Stomach (tissue), 9 donors: Measurements from ENCODE around the gene EME1. TPM values are rescaled to one million over a fixed set of nuclear protein-coding genes. Genes with fewer than 3 reads are reported as not detected.
A peak's percentile ranks its signal among the peaks of the same experiment; 100 is the strongest.
"Not testable (repeated sequence)": the region's sequence is repeated elsewhere in the genome, so short reads cannot be mapped to it uniquely, and the experiment has no call there.

Source experiments
- DNase-seq, 2 donors: peaks; one replicate each; pipeline versions ENCODE4 v3.0.0 to v3.0.0-alpha.2; 2013 to 2019
- H3K27ac ChIP-seq, 5 donors: fragments of 200-600 bp in 4 of 5; sonication (generic) in 4 of 5; one replicate each; pipeline ENCODE4 v1.5.1; 2013 to 2019; ENCODE audit warnings: mild to moderate bottlenecking in 1 of 5, moderate library complexity in 1 of 5
- H3K27me3 ChIP-seq, 3 donors: fragments of 200-600 bp; sonication (generic); one replicate each; pipeline ENCODE4 v1.5.1; 2017 to 2019; ENCODE audit warnings: mixed run types in 1 of 3
- H3K36me3 ChIP-seq, 4 donors: fragments of 200-600 bp; sonication (generic); 1 replicate in 3 of 4; 2 replicates in 1 of 4; pipeline ENCODE4 v1.5.1; 2016 to 2019
- H3K4me1 ChIP-seq, 4 donors: fragments of 200-600 bp; sonication (generic); one replicate each; pipeline ENCODE4 v1.5.1; 2016 to 2019
- H3K4me3 ChIP-seq, 4 donors: fragments of 200-600 bp; sonication (generic) in 3 of 4; one replicate each; pipeline ENCODE4 v1.5.1; 2016 to 2019; ENCODE audit warnings: mild to moderate bottlenecking in 1 of 4
- H3K9me3 ChIP-seq, 4 donors: fragments of 200-600 bp; sonication (generic); one replicate each; pipeline ENCODE4 v1.5.1; 2016 to 2019
- CTCF ChIP-seq, 7 experiments: fragments of 450-650 bp in 4 of 7; fragments of 200-600 bp in 3 of 7; sonication (generic) in 3 of 7; IDR thresholded peaks; one replicate each; pipeline ENCODE4 v1.5.1; 2016 to 2019; ENCODE audit warnings: antibody characterized with exemption in 7 of 7, control low read depth in 2 of 7, mild to moderate bottlenecking in 1 of 7
- EP300 ChIP-seq: sonication (generic); formaldehyde crosslinking; IDR thresholded peaks from one replicate; pipeline ENCODE4 v1.6.1; 2017; ENCODE audit warnings: antibody characterized with exemption
- POLR2A ChIP-seq, 4 donors: fragments of 450-650 bp; IDR thresholded peaks; one replicate each; pipeline ENCODE4 v1.6.1; 2016; ENCODE audit warnings: antibody characterized with exemption in 4 of 4, control low read depth in 2 of 4, mild to moderate bottlenecking in 1 of 4, moderate library complexity in 1 of 4
- POLR2AphosphoS5 ChIP-seq, 3 donors: sonication (generic); formaldehyde crosslinking; IDR thresholded peaks; one replicate each; pipeline ENCODE4 v1.6.1; 2016; ENCODE audit warnings: antibody characterized with exemption in 3 of 3
- WGBS, 5 donors: extraction: QIAGEN DNeasy Blood & Tissue Kit in 3 of 5; methylation state at CpG; one replicate each; pipeline versions ENCODE4 v1.1.5 to v1.1.7; 2013 to 2018; 5-methylcytosine and 5-hydroxymethylcytosine counted together
- intact Hi-C: fragments of 100-400 bp; cut with DNase I; formaldehyde crosslinking; loops from one replicate; pipeline ENCODE4 v1.15.1; 2023; ENCODE audit warnings: low total_unique reads
- polyA plus RNA-seq, 3 donors: library from polyadenylated mRNA; stranded (reverse); fragments of 200-250 nt; gene quantifications; one replicate each; pipeline ENCODE4 v1.2.3, GENCODE V29; 2013
- total RNA-seq, 5 donors: library from RNA; depleted of rRNA; stranded (reverse); fragments of >200 nt; gene quantifications; one replicate each; pipeline versions ENCODE4 v1.1.0 to v1.2.3, GENCODE V29; 2014 to 2016
- donor health status: healthy with polysubstance abuse.
- donor health status: Bipolar disorder and iron deficiency.
- donor health status: healthy.

EME1 gene
- total and polyA plus RNA-seq, 8 donors: 0.87 to 15.8 (median 2.6) TPM; not detected in 2

- WGBS, 5 donors: 47 to 69% (median 56%) methylated on average over 9 of the region's 9 CpGs
- H3K4me3 ChIP-seq: peak overlapping the region; percentile 75 to 98 (median 90)
- no peak for DNase-seq
- peaks cover 14 to 25% (median 23%) of the 10 kb centered on the region in 4 donors for H3K36me3 ChIP-seq
- H3K27ac ChIP-seq: peak overlapping the region in 3 of 5 donors; percentile 88 to 97 (median 96)
- peaks cover 14 to 46% (median 41%) of the 10 kb centered on the region in 4 donors for H3K4me1 ChIP-seq
- intact Hi-C loops: no loop called here
- TF ChIP-seq POLR2AphosphoS5 (IDR thresholded peaks at IDR 0.05): no peak
- no peak for TF ChIP-seq CTCF (IDR thresholded peaks at IDR 0.05)
- no peak for TF ChIP-seq EP300
- no peak for TF ChIP-seq POLR2A (IDR thresholded peaks at IDR 0.05)
- no peaks in the 10 kb centered on the region for H3K9me3 ChIP-seq
- no peaks in the 10 kb centered on the region for H3K27me3 ChIP-seq
Observed at GRCh38 chr17:50397919-50398285, 24.9 kb downstream of the EME1 start.

- peaks cover 7 to 18% (median 15%) of the 10 kb centered on the region in 4 donors for H3K36me3 ChIP-seq
- H3K27me3 ChIP-seq, H3K27ac ChIP-seq, H3K9me3 ChIP-seq, DNase-seq, H3K4me3 ChIP-seq, intact Hi-C loops: not testable (repeated sequence)
- peaks cover 14 to 38% (median 37%) of the 10 kb centered on the region in 4 donors for H3K4me1 ChIP-seq
- 89 to 100% (median 94%) methylated on average over 3 of the region's 3 CpGs for WGBS, 5 donors
Observed at GRCh38 chr17:50398672-50399071, 25.6 kb downstream of the EME1 start.

GRCh38 chr17:50399591-50399990 lies 26.6 kb downstream of the EME1 start:
- DNase-seq, intact Hi-C loops, H3K36me3 ChIP-seq, H3K27ac ChIP-seq, H3K9me3 ChIP-seq, H3K27me3 ChIP-seq, H3K4me3 ChIP-seq: not testable (repeated sequence)
- 94 to 96% (median 95%) methylated on average over 8 of the region's 8 CpGs for WGBS, 5 donors
- peaks cover 14 to 30% (median 29%) of the 10 kb centered on the region in 4 donors for H3K4me1 ChIP-seq

GRCh38 chr17:50405351-50405750 lies 32.3 kb downstream of the EME1 start:
- H3K9me3 ChIP-seq, H3K36me3 ChIP-seq, H3K27me3 ChIP-seq, H3K4me1 ChIP-seq, intact Hi-C loops, H3K27ac ChIP-seq, H3K4me3 ChIP-seq, DNase-seq: not testable (repeated sequence)
- WGBS, 5 donors: 82 to 90% (median 88%) methylated on average over 4 of the region's 4 CpGs

- no peaks in the 10 kb centered on the region for H3K9me3 ChIP-seq
- WGBS, 5 donors: 74 to 85% (median 82%) methylated on average over 5 of the region's 5 CpGs
- TF ChIP-seq CTCF (IDR thresholded peaks at IDR 0.05) (no peak), POLR2A (IDR thresholded peaks at IDR 0.05) (no peak), POLR2AphosphoS5 (IDR thresholded peaks at IDR 0.05) (no peak), EP300 (no peak)
- no peak for DNase-seq
- no peak overlapping the region for H3K4me3 ChIP-seq
- no peaks in the 10 kb centered on the region for H3K27me3 ChIP-seq
- H3K27ac ChIP-seq: no peak overlapping the region
- intact Hi-C loops: no loop called here
- H3K36me3 ChIP-seq: no peaks in the 10 kb centered on the region
- H3K4me1 ChIP-seq: no peaks in the 10 kb centered on the region
Observed at GRCh38 chr17:50406578-50406977, 33.5 kb downstream of the EME1 start.

- WGBS, 5 donors: 67 to 86% (median 81%) methylated on average over 4 of the region's 4 CpGs
- no peaks in the 10 kb centered on the region for H3K9me3 ChIP-seq
- no peak for DNase-seq
- no peaks in the 10 kb centered on the region for H3K36me3 ChIP-seq
- H3K4me3 ChIP-seq: no peak overlapping the region
- TF ChIP-seq EP300 (no peak), CTCF (IDR thresholded peaks at IDR 0.05) (no peak), POLR2AphosphoS5 (IDR thresholded peaks at IDR 0.05) (no peak), POLR2A (IDR thresholded peaks at IDR 0.05) (no peak)
- H3K4me1 ChIP-seq: no peaks in the 10 kb centered on the region
- H3K27ac ChIP-seq: no peak overlapping the region
- intact Hi-C loops: no loop called here
- no peaks in the 10 kb centered on the region for H3K27me3 ChIP-seq
Observed at GRCh38 chr17:50407921-50408320, 34.9 kb downstream of the EME1 start.
